Eye (tissue), 1 donor: ENCODE measurements around the gene MBD3L2B.
"Not testable (repeated sequence)": the region's sequence is repeated elsewhere in the genome, so short reads cannot be mapped to it uniquely, and the experiment has no call there.

Experiments
- DNase-seq: peaks from one replicate; pipeline ENCODE4 v3.0.0-alpha.2; 2015

The MBD3L2B gene

DNA sequence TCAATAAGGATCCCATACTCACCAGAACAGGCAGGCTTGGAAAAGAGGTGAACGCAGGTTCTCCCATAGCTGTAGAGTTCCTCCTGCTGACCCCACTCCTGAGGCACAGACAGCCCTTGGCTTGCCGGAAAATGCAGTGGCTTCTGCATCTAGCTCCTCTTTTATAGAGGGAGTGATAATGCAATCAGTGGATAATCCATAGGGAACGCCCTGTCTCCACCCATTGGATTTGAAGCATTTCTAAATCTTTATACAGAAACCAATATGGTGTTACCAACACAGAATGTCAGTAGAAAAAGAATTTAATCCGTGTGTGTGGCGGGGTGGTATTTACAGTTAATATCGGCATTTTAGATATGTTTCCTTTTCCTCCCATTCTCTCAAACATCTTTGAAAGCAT, at the start of gene MBD3L2B:
Gene MBD3L2B, minus strand, starts transcription at position 101 of the 400 bp plus-strand sequence. Its CDS starts 34 bp downstream, at position 67.
- DNase-seq = not testable (repeated sequence)

DNA sequence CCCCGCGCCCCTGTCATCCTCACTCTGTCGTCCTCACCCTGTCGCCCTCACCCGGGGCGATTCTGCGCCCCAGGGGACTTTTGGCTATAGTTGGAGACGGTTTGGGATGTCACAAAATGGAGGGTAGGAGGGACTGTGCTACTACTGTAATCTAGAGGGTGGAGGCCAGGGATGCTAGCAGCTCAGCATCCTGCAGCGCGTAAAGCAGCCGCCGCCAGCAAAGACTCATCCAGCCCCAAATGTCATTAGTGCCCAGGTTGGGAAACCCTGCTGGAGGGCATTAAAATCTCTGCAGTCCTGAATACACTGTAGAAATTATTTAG, 48.6 kb upstream of the MBD3L2B start:
- no peak for DNase-seq

DNA sequence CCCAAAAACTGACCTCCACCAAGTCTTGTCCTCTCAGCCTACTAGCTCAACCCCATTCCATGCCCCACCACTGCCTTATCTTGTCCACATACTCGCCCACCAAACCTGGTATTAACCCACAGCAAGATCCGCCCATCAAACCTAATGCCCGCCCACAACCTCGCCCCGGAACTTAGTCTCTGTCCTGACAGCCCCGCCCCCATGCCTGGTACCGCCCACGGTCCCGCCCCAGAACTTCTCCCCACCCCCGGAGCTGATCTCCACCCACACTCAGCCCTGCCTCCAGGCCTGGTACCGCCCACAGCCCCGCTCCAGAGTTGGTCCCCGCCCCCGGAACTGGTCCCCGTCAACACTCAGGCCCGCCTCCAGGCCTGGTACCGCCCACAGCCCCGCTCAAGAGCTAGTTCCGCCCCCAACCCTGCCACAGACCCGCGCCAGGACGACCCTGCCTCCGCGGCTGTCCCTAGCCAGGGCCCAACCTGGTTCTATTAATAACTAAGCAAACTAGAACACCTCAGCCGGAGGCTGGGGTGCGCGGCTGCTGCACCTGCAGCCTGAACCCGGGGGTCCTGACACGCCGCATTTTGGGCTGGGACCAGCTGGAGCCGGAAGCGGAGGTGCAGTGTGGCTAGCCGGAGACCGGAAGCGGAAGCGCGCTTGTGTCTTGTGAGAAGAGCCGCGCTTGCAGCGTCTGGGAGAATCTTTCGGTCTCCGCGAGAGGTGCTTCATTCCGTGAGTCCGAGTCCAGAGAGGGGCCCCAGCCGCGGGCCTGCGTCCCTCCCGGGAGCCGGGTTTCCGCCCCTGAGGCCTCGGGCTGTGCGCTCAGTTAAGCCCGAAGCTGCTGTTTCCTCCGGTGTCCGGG, 48.0 kb upstream of the MBD3L2B start, which contains the start of gene ZNF557:
Gene ZNF557, plus strand, starts transcription at position 662 of the 862 bp plus-strand sequence. CDS start 5,372 bp downstream, outside the sequence.
- DNase-seq = peak; percentile 99

DNA sequence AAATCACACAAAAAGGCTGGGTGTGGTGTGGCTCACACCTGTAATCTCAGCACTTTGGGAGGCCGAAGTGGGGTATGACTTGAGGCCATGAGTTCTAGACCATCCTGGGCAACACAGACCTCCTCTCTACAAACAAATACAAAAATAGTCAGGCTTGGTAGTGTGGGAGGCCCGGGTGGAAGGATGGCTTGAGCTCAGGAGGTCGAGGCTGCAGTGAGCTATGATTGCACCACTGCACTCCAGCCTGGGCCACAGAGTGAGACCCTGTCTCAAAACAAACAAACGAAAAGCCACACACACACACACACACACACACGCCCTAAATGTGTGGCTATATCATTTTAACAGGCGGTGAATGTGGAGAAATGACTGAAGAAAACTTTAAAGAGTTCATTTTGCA, 47.4 kb upstream of the MBD3L2B start:
- DNase-seq = no peak

DNA sequence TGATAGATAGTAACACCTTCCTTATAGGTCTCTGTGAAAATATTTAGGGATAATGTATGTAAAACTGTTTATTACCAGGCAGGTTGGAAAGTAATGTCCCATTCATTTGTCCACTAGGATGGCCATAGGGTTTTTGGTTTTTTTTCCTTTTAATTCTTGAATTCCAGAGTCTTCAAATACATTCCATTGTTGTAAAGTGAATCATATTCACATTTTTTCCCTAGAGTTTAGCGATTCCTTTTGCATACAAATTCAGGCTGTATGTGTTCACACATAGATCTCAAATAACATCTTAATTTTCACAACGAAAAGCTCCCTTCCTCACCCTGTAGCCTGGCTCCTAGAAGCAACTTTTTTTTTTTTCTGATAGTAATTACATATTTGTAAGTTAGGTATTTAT, 46.5 kb upstream of the MBD3L2B start:
- DNase-seq = no peak

DNA sequence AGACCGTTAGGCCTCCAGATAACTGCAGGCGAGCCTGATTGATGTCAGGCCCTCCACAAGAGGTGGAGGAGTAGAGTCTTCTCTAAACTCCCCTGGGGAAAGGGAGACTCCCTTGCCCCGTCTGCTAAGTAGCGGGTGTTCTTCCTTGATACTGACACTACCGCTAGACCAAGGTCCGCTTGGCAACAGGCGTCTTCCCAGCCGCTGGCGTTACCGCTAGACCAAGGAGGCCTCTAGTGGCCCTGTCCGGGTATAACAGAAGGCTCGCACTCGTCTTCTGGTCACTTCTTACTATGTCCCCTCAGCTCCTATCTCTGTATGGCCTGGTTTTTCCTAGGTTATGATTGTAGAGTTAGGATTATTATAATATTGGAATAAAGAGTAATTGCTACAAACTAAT, 45.9 kb upstream of the MBD3L2B start:
- not testable (repeated sequence) for DNase-seq

DNA sequence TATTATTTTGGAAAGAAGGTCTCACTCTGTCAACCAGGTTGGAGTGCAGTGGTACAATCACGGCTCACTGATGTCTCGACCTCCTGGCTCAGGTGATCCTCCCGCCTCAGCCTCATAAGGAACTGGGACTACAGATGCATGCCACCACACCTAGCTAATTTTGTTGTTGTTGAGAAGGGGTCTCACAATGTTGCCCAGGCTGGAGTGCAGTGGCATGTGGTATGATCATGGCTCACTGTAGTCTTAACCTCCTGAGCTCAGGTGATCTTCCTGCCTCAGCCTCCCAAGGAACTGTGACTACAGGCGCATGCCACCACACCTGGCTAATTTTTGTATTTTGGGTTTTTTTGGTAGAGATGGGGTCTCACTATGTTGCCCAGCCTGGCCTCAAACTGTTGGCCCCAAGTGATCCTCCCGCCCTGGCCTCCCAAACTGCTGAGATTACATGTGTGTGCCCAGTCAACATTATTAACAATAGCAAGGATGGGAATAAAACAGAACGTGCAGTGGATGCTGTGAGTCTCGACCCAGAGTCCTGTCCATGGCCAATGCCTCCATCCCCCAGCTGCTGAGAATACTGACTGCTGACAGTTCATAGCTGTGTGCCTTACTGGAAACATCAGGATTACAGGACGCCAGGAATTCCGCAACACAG, 42.7 kb upstream of the MBD3L2B start:
- no peak for DNase-seq

DNA sequence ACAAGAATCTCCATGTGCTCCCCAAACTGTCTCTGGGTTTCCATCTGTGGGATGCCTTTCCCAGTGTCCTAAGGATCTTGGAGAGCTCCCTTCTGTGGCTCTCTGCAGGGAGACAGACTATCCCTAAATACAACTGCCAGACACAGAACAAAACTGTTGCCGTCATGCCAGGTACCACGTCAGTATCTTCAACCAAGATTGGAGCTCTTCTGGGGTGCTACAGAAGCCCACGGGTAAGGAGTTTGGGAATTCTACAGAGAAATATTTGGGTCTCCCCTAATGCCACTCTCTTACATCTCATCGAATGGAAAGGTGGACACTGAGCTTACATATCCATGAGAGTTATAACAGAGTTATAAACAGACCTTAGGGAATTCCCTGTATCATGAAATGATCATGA, 42.1 kb upstream of the MBD3L2B start:
- no peak for DNase-seq

DNA sequence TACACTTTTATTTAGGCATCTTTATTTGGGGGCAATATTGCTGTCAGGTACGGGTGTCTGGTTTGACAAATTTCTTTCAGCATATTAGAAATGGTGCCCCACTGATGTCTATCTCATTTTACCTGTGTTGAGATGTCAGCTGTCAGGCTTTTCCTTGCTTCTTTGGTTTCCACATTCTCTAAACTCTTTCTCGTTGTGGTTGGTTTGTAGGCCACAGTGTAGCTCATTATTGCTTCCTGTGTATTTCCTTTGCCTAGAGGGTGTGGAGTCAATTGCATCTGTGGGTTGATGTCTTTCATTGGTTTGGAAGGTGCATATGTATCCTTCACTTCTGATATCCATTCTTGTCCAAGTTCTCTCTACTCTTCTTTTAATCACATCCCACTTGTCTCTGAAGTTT, 38.7 kb upstream of the MBD3L2B start:
- not testable (repeated sequence) for DNase-seq

DNA sequence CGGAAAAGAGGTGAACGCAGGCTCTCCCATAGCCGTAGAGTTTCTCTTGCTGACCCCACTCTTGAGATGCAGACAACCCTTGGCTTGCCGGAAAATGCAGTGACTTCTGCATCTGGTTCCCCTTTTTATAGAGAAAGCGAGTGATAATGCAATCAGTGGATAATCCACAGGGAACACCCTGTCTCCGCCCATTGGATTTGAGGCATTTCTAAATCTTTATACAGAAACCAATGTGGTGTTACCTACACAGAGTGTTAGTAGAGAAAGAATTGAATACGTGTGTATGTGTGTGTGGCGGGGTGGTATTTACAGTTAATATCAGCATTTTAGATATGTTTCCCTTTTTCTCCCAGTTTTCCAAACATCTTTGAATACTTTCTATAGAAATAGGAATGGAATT, 37.3 kb upstream of the MBD3L2B start, which contains the start of gene MBD3L3:
Gene MBD3L3, minus strand, starts transcription at position 101 of the 400 bp plus-strand sequence. Its CDS starts 71 bp downstream, at position 30.
- not testable (repeated sequence) for DNase-seq

DNA sequence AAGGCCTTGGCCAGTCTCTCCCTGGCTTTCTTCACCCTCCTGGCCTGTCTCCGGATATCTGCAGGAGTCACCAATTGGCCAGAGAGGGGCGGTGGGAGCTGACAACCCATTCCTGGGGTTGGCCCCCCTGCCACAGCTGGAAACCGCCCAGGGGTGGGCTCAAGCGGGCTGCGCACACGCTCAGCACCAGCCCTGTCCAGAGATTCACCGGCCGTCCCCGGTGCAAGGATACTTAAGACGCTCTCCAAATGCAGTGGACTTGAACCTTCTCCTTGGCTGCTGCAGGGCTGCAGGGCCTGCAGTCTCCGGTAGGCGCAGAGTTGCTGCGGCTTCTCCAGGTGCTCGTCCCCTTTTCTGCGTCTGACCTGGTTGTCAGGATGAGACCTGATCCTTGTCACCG, 35.1 kb upstream of the MBD3L2B start:
- not testable (repeated sequence) for DNase-seq

DNA sequence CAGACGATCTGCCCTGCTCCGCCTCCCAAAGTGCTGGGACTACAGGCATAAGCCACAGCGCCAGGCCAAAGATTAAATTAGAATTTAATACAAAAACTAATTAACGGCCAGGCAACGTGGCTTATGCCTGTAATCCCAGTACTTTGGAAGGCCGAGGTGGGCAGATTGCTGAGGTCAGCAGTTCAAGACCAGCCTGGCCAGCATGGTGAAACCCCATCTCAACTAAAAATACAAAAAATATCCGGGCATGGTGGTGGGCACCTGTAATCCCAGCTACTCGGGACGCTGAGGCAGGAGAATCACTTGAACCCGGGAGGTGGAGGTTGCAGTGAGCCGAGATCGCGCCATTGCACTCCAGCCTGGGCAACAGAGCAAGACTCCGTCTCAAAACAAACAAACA, 34.4 kb upstream of the MBD3L2B start:
- DNase-seq = not testable (repeated sequence)

DNA sequence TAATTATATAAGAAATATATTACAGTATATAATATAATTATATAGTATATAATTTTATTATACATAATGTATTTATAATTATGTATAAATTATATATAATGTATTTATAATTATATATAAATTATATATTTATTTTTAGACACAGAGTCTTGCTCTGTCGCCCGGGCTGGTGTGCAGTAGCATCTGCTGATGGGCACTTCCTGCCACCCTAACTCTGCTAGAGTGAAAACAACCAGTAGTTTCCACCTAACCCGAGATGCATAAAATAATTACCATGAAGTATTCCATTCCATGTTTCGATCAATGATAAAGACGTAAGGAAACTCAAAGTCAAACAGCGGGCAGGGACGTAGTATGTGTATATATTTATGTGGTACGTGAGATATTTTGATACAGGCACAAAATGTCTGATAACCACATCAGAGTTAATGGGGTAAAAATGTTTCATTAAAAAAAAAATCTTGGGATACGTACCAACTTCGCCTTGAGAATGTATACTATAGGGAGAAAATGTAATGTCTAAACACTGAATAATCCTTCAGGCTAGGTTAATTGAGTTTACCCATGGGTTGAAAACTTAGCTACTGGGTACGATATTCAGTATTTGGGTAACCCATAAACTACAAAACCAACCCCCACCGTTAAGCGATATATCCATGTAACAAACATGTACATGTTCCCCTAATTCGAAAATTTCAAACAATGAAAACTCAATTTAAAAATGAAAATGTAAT, 33.6 kb upstream of the MBD3L2B start:
- DNase-seq = not testable (repeated sequence)

DNA sequence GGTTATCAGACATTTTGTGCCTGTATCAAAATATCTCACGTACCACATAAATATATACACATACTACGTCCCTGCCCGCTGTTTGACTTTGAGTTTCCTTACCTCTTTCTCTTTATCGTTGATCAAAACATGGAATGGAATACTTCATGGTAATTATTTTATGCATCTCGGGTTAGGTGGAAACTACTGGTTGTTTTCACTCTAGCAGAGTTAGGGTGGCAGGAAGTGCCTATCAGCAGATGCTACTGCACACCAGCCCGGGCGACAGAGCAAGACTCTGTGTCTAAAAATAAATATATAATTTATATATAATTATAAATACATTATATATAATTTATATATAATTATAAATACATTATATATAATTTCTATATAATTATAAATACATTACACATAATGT, 31.7 kb upstream of the MBD3L2B start:
- peak; percentile 4 for DNase-seq

DNA sequence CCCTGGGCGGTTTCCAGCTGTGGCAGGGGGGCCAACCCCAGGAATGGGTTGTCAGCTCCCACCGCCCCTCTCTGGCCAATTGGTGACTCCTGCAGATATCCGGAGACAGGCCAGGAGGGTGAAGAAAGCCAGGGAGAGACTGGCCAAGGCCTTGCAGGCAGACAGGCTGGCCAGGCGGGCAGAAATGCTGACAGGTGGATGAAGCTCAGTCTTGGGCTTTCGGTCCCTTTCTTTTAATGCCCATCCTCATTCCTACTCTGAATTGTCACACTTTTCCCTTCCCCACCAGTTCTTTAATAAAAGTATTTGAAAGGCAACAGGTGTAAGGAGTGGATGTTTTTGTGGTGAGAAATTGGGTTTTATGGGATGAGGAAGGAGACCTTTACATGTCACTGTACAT, 30.2 kb upstream of the MBD3L2B start:
- not testable (repeated sequence) for DNase-seq

DNA sequence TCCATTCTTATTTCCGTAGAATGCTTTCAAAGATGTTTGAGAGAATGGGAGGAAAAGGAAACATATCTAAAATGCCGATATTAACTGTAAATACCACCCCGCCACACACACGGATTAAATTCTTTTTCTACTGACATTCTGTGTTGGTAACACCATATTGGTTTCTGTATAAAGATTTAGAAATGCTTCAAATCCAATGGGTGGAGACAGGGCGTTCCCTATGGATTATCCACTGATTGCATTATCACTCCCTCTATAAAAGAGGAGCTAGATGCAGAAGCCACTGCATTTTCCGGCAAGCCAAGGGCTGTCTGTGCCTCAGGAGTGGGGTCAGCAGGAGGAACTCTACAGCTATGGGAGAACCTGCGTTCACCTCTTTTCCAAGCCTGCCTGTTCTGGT, 27.8 kb upstream of the MBD3L2B start, which contains the start of gene MBD3L2:
Gene MBD3L2, plus strand, starts transcription at position 301 of the 400 bp plus-strand sequence. Its CDS starts 53 bp downstream, at position 354.
- DNase-seq = not testable (repeated sequence)

DNA sequence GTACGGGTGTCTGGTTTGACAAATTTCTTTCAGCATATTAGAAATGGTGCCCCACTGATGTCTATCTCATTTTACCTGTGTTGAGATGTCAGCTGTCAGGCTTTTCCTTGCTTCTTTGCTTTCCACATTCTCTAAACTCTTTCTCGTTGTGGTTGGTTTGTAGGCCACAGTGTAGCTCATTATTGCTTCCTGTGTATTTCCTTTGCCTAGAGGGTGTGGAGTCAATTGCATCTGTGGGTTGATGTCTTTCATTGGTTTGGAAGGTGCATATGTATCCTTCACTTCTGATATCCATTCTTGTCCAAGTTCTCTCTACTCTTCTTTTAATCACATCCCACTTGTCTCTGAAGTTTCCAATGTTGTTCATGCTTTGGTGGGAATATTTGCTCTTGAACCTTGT, 20.3 kb upstream of the MBD3L2B start:
- DNase-seq = not testable (repeated sequence)

DNA sequence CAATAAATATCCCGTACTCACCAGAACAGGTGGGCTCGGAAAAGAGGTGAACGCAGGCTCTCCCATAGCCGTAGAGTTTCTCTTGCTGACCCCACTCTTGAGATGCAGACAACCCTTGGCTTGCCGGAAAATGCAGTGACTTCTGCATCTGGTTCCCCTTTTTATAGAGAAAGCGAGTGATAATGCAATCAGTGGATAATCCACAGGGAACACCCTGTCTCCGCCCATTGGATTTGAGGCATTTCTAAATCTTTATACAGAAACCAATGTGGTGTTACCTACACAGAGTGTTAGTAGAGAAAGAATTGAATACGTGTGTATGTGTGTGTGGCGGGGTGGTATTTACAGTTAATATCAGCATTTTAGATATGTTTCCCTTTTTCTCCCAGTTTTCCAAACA, 18.8 kb upstream of the MBD3L2B start, which contains the start of gene MBD3L4:
Gene MBD3L4, minus strand, starts transcription at position 101 of the 400 bp plus-strand sequence. Its CDS starts 35 bp downstream, at position 66.
- DNase-seq = not testable (repeated sequence)

DNA sequence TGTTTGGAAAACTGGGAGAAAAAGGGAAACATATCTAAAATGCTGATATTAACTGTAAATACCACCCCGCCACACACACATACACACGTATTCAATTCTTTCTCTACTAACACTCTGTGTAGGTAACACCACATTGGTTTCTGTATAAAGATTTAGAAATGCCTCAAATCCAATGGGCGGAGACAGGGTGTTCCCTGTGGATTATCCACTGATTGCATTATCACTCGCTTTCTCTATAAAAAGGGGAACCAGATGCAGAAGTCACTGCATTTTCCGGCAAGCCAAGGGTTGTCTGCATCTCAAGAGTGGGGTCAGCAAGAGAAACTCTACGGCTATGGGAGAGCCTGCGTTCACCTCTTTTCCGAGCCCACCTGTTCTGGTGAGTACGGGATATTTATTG, 9.0 kb upstream of the MBD3L2B start, which contains the start of gene MBD3L5:
Gene MBD3L5, plus strand, starts transcription at position 301 of the 400 bp plus-strand sequence. Its CDS starts 34 bp downstream, at position 335.
- not testable (repeated sequence) for DNase-seq

DNA sequence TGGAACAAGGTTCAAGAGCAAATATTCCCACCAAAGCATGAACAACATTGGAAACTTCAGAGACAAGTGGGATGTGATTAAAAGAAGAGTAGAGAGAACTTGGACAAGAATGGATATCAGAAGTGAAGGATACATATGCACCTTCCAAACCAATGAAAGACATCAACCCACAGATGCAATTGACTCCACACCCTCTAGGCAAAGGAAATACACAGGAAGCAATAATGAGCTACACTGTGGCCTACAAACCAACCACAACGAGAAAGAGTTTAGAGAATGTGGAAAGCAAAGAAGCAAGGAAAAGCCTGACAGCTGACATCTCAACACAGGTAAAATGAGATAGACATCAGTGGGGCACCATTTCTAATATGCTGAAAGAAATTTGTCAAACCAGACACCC, 7.6 kb upstream of the MBD3L2B start:
- DNase-seq = not testable (repeated sequence)

DNA sequence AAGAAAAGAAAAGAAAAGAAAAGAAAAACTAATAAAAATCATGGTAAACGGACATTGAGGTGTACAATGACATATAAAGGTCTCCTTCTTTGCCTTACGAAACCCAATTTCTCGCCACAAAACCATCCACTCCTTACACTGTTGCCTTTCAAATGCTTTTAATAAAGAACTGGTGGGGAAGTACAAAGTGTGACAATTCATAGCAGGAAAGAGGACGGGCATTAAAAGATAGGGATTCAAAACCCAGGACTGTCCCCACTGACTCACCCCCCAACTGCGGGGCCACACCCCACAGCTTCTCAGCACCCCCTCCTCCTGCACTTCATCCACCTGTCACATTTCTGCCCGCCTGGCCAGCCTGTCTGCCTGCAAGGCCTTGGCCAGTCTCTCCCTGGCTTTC, 2.4 kb downstream of the MBD3L2B start:
- DNase-seq = no peak

DNA sequence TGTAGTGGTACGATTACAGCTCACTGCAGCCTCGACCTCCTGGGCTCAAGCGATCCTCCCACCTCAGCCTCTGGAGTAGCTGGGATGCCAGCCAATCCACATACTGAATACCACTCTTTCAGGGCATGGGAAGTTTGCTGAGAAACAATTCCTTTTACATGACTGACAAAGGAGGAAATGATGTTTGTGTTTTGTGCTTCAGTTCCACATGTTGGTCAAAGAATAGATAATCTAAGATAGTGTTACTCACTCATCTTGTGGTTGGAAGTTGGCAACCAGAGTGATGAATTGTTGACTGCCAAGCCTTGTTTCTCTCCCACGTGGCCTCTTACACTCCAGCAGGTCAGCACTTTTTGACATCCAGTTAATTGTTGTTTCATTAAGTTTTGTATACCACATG, 7.6 kb downstream of the MBD3L2B start:
- DNase-seq = no peak
